Measurements from ENCODE around the gene CPEB3. TPM values are rescaled to one million over a fixed set of nuclear protein-coding genes. Genes with fewer than 3 reads are reported as not detected.
A peak's percentile ranks its signal among the peaks of the same experiment; 100 is the strongest.

Gene CPEB3
- total RNA-seq, 1 experiment from 2014 or later = 6.0 TPM

DNA sequence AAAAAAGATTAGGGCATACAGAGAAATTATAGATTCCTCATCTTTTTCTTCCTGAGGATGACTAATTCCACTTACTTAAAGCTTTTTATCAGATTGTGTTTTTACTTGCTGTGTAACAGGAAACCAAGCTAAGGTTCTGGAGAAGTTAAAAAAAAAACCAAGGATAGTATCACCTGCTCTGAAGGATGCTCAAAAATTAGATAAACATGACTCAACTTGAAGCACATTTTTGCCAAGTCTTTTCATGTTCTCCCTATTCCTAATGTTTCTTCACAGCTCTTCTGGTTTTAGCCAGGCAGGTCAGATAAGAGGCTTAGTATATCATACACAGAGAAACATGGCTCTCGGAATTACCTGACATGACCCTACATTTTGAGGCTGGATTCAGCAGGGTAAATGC lies 90.3 kb downstream of the CPEB3 start:
- no peaks in the 10 kb centered on the region for H3K4me1 ChIP-seq (ENCODE audit: low read length)
- no peak overlapping the region for H3K9ac ChIP-seq (ENCODE audit: low read length)
- no peaks in the 10 kb centered on the region for H3K9me3 ChIP-seq (ENCODE audit: low read length)
- H4K20me1 ChIP-seq (ENCODE audit: insufficient read depth, low read depth, low read length) = no peaks in the 10 kb centered on the region
- no peak overlapping the region for H3K4me3 ChIP-seq (ENCODE audit: low read length)
- no peak overlapping the region for H2AFZ ChIP-seq (ENCODE audit: low read length)
- H3K27me3 ChIP-seq (ENCODE audit: low read length) = no peaks in the 10 kb centered on the region
- H3K4me2 ChIP-seq (ENCODE audit: low read depth, low read length, poor library complexity, severe bottlenecking) = no peak overlapping the region
- no peak for DNase-seq
- no peaks in the 10 kb centered on the region for H3K36me3 ChIP-seq (ENCODE audit: insufficient read depth, low read length)
- peaks cover 59% of the 10 kb centered on the region for H3K79me2 ChIP-seq (ENCODE audit: low read length)
- no peak overlapping the region for H3K27ac ChIP-seq (ENCODE audit: low read length)
- H3K9me2 ChIP-seq (replicated peaks; ENCODE audit: insufficient read depth, low read length) = no peaks in the 10 kb centered on the region

DNA sequence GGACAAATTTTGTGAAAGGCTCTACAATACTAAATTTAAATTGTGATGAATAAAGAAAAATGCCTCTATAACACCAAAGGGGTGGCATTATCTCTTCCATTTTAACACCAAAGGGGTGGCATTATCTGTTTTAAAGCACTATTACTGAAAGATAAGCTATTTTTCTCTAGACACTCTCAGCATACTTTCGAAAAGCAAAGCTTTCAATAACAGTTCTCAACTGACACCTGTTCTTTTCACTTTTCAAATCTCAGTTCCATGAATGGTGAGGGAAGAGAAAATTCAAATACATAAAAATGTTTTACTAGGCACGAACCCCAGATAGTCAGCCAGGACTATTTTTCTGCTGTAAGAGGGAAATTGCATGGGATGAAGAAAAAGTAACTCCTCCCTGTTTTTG lies 103.8 kb downstream of the CPEB3 start:
- no peaks in the 10 kb centered on the region for H3K9me3 ChIP-seq (ENCODE audit: low read length)
- no peak overlapping the region for H2AFZ ChIP-seq (ENCODE audit: low read length)
- H3K9ac ChIP-seq (ENCODE audit: low read length) = no peak overlapping the region
- H3K9me2 ChIP-seq (replicated peaks; ENCODE audit: insufficient read depth, low read length) = no peaks in the 10 kb centered on the region
- no peaks in the 10 kb centered on the region for H3K36me3 ChIP-seq (ENCODE audit: insufficient read depth, low read length)
- H3K27me3 ChIP-seq (ENCODE audit: low read length) = no peaks in the 10 kb centered on the region
- H3K4me2 ChIP-seq (ENCODE audit: low read depth, low read length, poor library complexity, severe bottlenecking) = no peak overlapping the region
- DNase-seq = no peak
- peaks cover 9% of the 10 kb centered on the region for H3K4me1 ChIP-seq (ENCODE audit: low read length)
- no peak overlapping the region for H3K27ac ChIP-seq (ENCODE audit: low read length)
- no peaks in the 10 kb centered on the region for H4K20me1 ChIP-seq (ENCODE audit: insufficient read depth, low read depth, low read length)
- H3K79me2 ChIP-seq (ENCODE audit: low read length) = peaks cover 9% of the 10 kb centered on the region; the same call in 1 of the 2 replicates
- no peak overlapping the region for H3K4me3 ChIP-seq (ENCODE audit: low read length)

DNA sequence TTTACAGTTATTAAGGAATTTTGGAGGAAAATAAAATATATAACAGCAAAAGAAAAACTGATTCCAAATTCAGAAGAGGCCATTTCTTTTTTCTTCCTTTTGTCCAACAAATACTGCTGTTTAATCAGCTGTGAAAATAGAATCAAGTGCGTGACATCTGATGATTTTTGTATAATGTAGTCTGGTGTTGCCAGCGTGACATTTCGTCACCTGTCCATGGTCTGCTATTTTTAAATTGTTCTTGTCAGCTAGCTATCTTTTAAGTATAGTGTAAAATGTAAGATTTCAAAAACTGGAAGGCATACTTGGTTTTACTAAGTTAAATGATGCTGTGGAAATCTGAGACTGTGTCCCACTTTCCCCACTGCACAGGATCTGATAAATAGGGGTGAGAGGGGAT lies 105.9 kb downstream of the CPEB3 start:
- Histone ChIP-seq H3K79me2 (ENCODE audit: low read length) (peaks cover 22% of the 10 kb centered on the region; the same call in 1 of the 2 replicates), H3K9me3 (ENCODE audit: low read length) (no peaks in the 10 kb centered on the region), H3K4me3 (ENCODE audit: low read length) (no peak overlapping the region), H3K36me3 (ENCODE audit: insufficient read depth, low read length) (0 out of 2 replicates have a peak, but pooled peaks cover 3% of the 10 kb centered on the region), H3K27me3 (ENCODE audit: low read length) (no peaks in the 10 kb centered on the region), H3K4me1 (ENCODE audit: low read length) (peaks cover 21% of the 10 kb centered on the region), H3K4me2 (ENCODE audit: low read depth, low read length, poor library complexity, severe bottlenecking) (no peak overlapping the region), H3K9me2 (replicated peaks; ENCODE audit: insufficient read depth, low read length) (no peaks in the 10 kb centered on the region), H3K9ac (ENCODE audit: low read length) (no peak overlapping the region), H3K27ac (ENCODE audit: low read length) (0 out of 2 replicates have a peak overlapping the region, but pooled peaks have one; percentile 23), H2AFZ (ENCODE audit: low read length) (no peak overlapping the region), H4K20me1 (ENCODE audit: insufficient read depth, low read depth, low read length) (no peaks in the 10 kb centered on the region)
- no peak for DNase-seq

DNA sequence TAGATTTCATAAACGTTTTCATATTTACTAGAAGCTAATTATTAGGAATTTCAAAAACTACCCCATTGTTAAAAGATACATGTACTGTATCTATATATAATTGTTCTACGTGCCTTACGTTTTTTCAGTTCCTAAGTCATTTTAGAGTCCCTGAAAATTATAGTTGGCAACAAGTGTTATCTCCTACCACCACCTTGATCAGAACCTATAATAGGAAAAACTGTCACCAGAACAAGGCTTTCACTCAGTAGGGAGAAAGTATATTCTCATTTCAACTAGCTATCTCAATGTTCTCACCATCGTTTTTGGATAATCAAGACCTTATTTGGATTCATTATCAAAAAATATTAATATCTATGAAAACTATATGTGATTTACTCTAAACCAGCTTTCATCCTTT lies 107.7 kb downstream of the CPEB3 start:
- Histone ChIP-seq H3K27ac (ENCODE audit: low read length) (no peak overlapping the region), H3K9ac (ENCODE audit: low read length) (no peak overlapping the region), H3K4me2 (ENCODE audit: low read depth, low read length, poor library complexity, severe bottlenecking) (no peak overlapping the region), H3K27me3 (ENCODE audit: low read length) (no peaks in the 10 kb centered on the region), H2AFZ (ENCODE audit: low read length) (no peak overlapping the region), H3K9me3 (ENCODE audit: low read length) (no peaks in the 10 kb centered on the region), H3K9me2 (replicated peaks; ENCODE audit: insufficient read depth, low read length) (no peaks in the 10 kb centered on the region), H3K79me2 (ENCODE audit: low read length) (peaks cover 28% of the 10 kb centered on the region; the same call in 1 of the 2 replicates), H4K20me1 (ENCODE audit: insufficient read depth, low read depth, low read length) (no peaks in the 10 kb centered on the region), H3K4me1 (ENCODE audit: low read length) (peaks cover 21% of the 10 kb centered on the region), H3K36me3 (ENCODE audit: insufficient read depth, low read length) (0 out of 2 replicates have a peak, but pooled peaks cover 3% of the 10 kb centered on the region), H3K4me3 (ENCODE audit: low read length) (no peak overlapping the region)
- DNase-seq = no peak

DNA sequence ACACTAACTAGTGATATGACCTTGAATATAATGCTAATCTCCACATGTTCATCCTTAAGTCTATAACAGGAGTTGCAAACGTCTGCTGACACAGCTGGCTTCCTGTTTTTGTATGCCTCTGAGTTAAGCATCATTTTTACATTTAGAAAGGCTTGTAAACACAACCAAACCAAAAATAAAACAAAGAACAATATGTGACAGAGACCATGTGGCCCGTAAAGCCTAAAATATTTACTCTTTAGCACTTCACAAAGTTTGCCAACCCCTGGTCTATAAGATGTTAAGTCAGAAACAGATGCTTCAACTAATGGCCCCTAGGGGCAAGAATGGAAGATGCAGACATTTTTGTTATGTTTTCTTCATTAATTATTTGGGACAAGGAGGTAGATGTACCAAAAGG lies 109.3 kb downstream of the CPEB3 start:
- Histone ChIP-seq H3K36me3 (ENCODE audit: insufficient read depth, low read length) (0 out of 2 replicates have a peak, but pooled peaks cover 3% of the 10 kb centered on the region), H3K4me1 (ENCODE audit: low read length) (peaks cover 21% of the 10 kb centered on the region), H3K9me3 (ENCODE audit: low read length) (no peaks in the 10 kb centered on the region), H3K27me3 (ENCODE audit: low read length) (no peaks in the 10 kb centered on the region), H3K27ac (ENCODE audit: low read length) (peak overlapping the region; percentile 46), H3K4me2 (ENCODE audit: low read depth, low read length, poor library complexity, severe bottlenecking) (peak overlapping the region; percentile 45), H4K20me1 (ENCODE audit: insufficient read depth, low read depth, low read length) (no peaks in the 10 kb centered on the region), H3K4me3 (ENCODE audit: low read length) (no peak overlapping the region), H3K9me2 (replicated peaks; ENCODE audit: insufficient read depth, low read length) (no peaks in the 10 kb centered on the region), H3K9ac (ENCODE audit: low read length) (no peak overlapping the region), H3K79me2 (ENCODE audit: low read length) (peaks cover 31% of the 10 kb centered on the region; the same call in 1 of the 2 replicates), H2AFZ (ENCODE audit: low read length) (0 out of 2 replicates have a peak overlapping the region, but pooled peaks have one; percentile 20)
- DNase-seq = peak; percentile 55

DNA sequence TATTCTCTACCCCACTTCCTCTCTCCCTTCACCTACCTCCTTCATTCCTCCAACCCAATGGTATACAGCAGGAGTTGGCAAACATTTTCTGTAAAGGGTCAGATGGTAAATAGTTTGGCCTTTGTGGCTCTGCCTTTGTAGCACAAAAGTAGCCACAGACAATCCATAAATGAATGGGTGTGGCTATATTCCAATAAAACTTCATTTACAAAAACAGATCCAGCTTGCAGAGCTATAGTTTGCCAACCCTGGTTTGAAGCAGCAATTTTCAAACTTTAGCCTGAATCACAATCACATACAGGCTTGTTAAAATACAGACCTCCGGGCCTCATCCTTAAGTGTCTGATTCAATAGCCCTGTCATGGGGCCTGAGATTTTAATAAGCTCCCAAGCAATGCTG lies 110.5 kb downstream of the CPEB3 start:
- Histone ChIP-seq H3K9me2 (replicated peaks; ENCODE audit: insufficient read depth, low read length) (no peaks in the 10 kb centered on the region), H4K20me1 (ENCODE audit: insufficient read depth, low read depth, low read length) (no peaks in the 10 kb centered on the region), H3K4me3 (ENCODE audit: low read length) (no peak overlapping the region), H3K4me2 (ENCODE audit: low read depth, low read length, poor library complexity, severe bottlenecking) (no peak overlapping the region), H2AFZ (ENCODE audit: low read length) (no peak overlapping the region), H3K9ac (ENCODE audit: low read length) (no peak overlapping the region), H3K36me3 (ENCODE audit: insufficient read depth, low read length) (0 out of 2 replicates have a peak, but pooled peaks cover 3% of the 10 kb centered on the region), H3K4me1 (ENCODE audit: low read length) (peaks cover 19% of the 10 kb centered on the region), H3K9me3 (ENCODE audit: low read length) (no peaks in the 10 kb centered on the region), H3K27ac (ENCODE audit: low read length) (no peak overlapping the region), H3K79me2 (ENCODE audit: low read length) (peaks cover 31% of the 10 kb centered on the region; the same call in 1 of the 2 replicates), H3K27me3 (ENCODE audit: low read length) (no peaks in the 10 kb centered on the region)
- no peak for DNase-seq

DNA sequence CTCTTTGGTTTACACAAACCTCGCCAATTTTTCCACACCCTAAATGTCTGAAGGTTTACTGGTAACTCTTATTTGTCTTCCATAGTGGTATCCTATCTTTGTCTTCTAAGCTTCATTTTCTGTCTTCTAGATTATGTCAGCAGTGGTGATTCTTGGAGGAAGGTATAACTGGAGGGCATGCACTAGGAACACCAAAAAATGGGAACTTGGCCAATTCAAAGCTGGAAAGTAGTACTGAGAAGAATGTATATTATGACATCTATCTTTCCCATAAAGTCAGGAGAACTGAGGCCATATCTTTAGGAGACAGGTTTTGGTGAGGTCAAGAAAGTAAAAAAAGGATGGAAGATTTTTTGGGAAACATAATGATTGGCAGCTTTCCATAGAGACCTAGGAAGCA lies 113.3 kb downstream of the CPEB3 start:
- no peak for DNase-seq
- H3K79me2 ChIP-seq (ENCODE audit: low read length) = peaks cover 44% of the 10 kb centered on the region
- H3K9ac ChIP-seq (ENCODE audit: low read length) = no peak overlapping the region
- H3K27me3 ChIP-seq (ENCODE audit: low read length) = no peaks in the 10 kb centered on the region
- no peaks in the 10 kb centered on the region for H4K20me1 ChIP-seq (ENCODE audit: insufficient read depth, low read depth, low read length)
- no peak overlapping the region for H3K4me3 ChIP-seq (ENCODE audit: low read length)
- H3K27ac ChIP-seq (ENCODE audit: low read length) = no peak overlapping the region
- no peaks in the 10 kb centered on the region for H3K9me3 ChIP-seq (ENCODE audit: low read length)
- peaks cover 14% of the 10 kb centered on the region for H3K4me1 ChIP-seq (ENCODE audit: low read length)
- peaks cover 3% of the 10 kb centered on the region; the same call in 1 of the 2 replicates for H3K36me3 ChIP-seq (ENCODE audit: insufficient read depth, low read length)
- H3K4me2 ChIP-seq (ENCODE audit: low read depth, low read length, poor library complexity, severe bottlenecking) = no peak overlapping the region
- H2AFZ ChIP-seq (ENCODE audit: low read length) = no peak overlapping the region
- H3K9me2 ChIP-seq (replicated peaks; ENCODE audit: insufficient read depth, low read length) = no peaks in the 10 kb centered on the region

DNA sequence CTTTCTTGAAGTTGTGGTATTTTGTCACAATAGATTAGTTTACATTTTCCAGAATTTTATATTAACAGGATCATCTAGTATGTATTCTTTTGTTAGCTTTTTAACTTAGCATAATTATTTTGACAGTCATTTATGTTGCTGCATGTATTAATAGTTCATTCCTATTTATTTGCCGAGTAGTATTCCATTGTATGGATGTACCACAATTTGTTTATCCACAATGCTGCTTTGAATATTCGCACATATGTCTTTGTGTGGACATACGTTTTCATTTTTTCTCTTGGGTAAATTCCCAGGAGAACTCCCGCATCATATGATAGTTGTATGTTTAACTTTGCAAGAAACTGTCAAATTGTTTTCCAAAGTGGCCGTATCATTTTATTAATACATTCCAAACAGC lies 115.7 kb downstream of the CPEB3 start:
- Histone ChIP-seq H3K27ac (ENCODE audit: low read length) (no peak overlapping the region), H3K9ac (ENCODE audit: low read length) (no peak overlapping the region), H3K36me3 (ENCODE audit: insufficient read depth, low read length) (peaks cover under 1% of the 10 kb centered on the region; the same call in 1 of the 2 replicates), H4K20me1 (ENCODE audit: insufficient read depth, low read depth, low read length) (no peaks in the 10 kb centered on the region), H3K4me1 (ENCODE audit: low read length) (no peaks in the 10 kb centered on the region), H3K4me3 (ENCODE audit: low read length) (no peak overlapping the region), H3K9me2 (replicated peaks; ENCODE audit: insufficient read depth, low read length) (no peaks in the 10 kb centered on the region), H3K79me2 (ENCODE audit: low read length) (peaks cover 32% of the 10 kb centered on the region), H3K4me2 (ENCODE audit: low read depth, low read length, poor library complexity, severe bottlenecking) (no peak overlapping the region), H3K27me3 (ENCODE audit: low read length) (no peaks in the 10 kb centered on the region), H3K9me3 (ENCODE audit: low read length) (no peaks in the 10 kb centered on the region), H2AFZ (ENCODE audit: low read length) (no peak overlapping the region)
- DNase-seq = no peak

Data from Karpas-422 (cell line).